GM19395 (cell line): ENCODE measurements around the gene IFNL4.
"Not testable (repeated sequence)": the region's sequence is repeated elsewhere in the genome, so short reads cannot be mapped to it uniquely, and the experiment has no call there.

ENCODE experiments used
- ATAC-seq: cut with Tn5 transposase; IDR thresholded peaks from one replicate; pipeline ENCODE4 v1.9.1; 2021; ENCODE audit warnings: mild to moderate bottlenecking, moderate library complexity; ENCODE audit not compliant: unreplicated experiment

The IFNL4 gene

GRCh38 chr19:39261704-39262103 is 13.0 kb upstream of the IFNL4 start:
- no peak for ATAC-seq

- ATAC-seq = no peak
Measured at GRCh38 chr19:39257227-39257626, 8.6 kb upstream of the IFNL4 start.

DNA sequence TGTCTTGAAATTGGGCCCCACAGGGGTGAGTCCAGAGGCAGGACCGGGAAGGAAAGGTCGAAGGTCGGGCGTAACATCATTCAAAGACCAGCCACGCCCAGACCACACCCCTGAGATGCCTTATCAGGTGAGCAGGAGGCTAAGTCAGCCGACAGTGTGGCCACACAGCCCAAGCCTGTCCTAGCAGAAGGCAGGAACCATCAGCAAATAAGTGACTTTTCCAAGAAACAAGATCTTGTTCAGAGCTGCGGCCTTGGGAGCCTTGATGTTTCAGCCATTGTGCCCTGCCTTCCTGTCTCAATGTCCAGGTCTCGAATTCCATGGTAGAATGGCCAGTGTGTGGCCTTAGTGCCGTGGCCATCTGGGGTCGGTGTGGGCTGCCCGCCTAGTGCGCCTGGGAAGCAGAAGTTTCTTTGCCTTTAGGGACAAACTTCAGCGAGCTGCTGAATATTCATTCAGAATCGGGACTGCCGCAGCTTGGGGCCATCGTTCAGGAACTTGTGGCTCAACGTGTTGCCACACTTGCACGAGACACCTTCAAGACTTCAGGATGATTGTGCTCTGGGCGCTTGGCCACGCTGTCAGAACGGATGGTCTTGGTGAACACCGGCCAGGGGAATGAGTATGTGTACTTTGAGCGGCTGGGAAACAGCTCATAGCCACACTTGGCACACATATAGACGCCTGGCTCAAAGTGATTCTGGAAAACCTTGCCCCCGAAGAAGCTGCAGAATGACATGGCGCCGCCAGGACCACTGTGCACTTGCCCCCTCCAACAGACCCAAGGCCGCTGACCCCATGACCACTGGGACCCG is 6.1 kb upstream of the IFNL4 start:
- no peak for ATAC-seq

DNA sequence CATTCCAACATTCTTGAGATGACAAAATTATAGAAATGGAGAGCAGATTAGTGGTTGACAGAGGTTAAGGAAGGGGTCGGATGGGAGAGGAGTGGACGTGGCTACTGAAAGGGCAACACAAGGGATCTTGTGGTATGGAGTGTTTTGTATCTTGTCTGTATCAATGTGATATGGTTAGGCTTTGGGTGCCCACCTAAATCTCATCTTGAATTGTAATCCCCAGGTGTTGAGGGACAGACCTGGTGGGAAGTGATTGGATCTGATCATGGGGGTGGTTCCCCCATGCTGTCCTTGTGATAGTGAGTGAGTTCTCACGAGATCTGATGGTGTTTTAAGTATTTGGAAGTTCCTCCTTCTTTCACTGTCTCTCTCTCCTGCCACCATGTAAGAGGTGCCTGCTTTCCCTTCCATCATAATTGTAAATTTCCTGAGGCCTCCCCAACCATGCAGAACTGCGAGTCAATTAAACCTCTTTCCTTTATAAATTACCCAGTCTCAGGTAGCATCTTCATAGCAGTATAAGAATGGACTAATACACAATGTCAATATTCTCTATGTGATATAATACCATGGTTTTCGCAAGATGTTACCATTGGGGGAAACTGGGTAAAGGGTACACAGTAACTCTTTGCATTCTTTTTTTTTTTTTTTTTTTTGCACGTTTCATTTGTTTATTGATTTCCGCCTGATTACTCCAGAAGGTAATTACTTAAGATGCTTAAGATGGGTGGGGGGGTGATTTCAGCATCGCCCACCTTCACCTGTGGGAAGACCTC is 4.9 kb upstream of the IFNL4 start:
- no peak for ATAC-seq

DNA sequence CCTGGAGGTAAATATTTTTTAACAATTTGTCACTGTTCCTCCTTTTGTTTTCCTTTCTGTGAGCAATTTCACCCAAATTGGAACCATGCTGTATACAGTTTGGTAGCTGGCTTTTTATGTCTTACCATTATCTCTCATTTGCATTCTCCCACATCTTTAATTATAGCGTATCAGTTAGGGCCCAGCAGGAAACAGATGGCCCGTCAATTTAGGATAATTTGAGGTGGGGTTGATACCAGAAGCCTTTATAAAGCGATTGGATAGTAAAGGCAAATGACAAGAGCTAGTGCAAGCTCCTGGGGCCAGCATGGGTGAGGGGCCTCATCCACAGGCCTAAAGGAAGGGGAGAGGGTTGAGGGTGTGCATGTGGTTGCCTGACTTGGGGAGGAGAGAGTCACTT is 3.8 kb upstream of the IFNL4 start:
- ATAC-seq = no peak

DNA sequence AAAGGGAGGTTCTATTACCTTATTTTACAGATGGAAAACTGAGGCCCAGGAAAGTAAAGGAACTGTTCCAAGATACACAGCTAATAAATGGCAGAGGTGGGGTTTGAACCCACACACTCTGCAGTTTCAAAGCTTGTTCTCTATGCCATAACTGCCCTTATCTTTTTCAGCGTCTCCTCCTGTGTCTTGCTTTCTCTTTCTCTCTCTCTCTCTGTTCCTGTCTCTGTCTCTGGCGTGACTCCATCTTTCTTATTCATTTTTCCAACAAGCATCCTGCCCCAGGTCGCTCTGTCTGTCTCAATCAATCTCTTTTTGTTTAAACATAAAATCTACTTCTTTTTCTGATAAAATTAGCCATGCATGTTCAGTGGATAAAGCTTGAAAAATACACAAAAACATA is 3.2 kb upstream of the IFNL4 start:
- no peak for ATAC-seq

- ATAC-seq = no peak
Measured at GRCh38 chr19:39251081-39251480, 2.4 kb upstream of the IFNL4 start.

DNA sequence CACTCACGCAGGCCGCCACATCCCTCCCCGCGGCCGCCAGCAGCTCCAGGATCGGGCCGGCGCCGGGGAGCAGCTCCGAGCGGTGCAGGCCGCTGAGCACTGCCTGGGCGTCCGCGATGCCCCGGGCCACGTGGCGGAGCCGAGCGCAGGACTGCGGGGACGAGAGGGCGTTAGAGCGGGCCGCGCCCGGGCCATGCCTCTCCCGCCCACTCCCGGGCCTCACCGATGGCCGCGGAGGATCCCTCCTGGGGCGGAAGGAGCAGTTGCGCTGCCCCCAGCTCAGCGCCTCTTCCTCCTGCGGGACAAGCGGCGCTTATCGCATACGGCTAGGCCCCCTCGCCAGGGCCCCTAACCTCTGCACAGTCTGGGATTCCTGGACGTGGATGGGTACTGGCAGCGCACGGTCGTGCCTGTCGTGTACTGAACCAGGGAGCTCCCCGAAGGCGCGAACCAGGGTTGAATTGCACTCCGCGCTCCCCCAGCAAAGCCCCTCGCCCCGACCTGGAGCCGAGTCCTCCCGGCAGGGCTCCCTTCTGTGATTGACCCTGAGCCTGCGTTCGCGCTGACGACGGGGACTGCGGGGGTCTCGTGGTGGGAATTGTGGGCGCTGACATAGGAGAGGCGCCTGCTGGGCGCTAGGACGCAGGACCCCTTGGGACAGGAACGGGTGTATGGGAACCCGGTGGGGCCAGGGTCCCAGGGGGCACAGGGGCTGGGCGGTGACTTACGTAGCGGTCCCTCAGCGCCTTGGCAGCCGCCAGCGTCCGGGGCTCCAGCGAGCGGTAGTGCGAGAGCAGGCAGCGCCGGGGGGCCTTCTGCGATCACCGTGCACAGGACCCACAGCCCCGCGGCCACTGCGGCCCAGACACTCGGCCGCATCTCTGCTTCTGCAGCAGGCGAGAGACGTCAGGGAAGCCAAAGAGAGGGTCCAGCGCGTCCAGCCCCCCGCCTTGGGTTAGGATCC is 673 bp downstream of the IFNL4 start:
- no peak for ATAC-seq

GRCh38 chr19:39246951-39247669 is 1.5 kb downstream of the IFNL4 start:
- ATAC-seq = no peak

- ATAC-seq = not testable (repeated sequence)
Measured at GRCh38 chr19:39245166-39245565, 3.5 kb downstream of the IFNL4 start.

- ATAC-seq = not testable (repeated sequence)
Measured at GRCh38 chr19:39244410-39245100, 4.1 kb downstream of the IFNL4 start, which contains the start of gene IFNL3. Gene IFNL3, minus strand, starts transcription at chr19:39245006. Its CDS starts 39 bp downstream, at chr19:39244967.

- not testable (repeated sequence) for ATAC-seq
Measured at GRCh38 chr19:39243741-39244140, 4.9 kb downstream of the IFNL4 start.

GRCh38 chr19:39240421-39240820 is 8.2 kb downstream of the IFNL4 start:
- no peak for ATAC-seq

DNA sequence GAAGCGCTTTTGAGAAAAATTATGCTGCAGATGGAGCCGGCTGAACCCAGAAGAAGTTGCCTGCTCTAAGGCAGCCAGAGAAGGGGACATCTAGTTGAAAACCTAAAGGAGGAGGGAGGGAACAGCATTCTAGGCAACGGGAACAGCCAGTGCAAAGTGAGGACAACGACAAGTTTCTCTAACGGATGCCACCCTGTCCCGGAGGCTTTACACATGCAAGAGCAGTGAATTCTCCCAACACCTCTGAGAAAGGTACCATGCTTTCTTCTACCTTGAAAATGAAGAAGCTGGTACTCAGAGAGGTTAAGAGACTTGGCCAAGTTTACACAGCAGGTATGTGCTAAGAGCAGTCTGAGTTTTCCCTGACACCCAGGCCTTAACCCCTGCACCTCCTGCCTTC is 9.7 kb downstream of the IFNL4 start:
- ATAC-seq = no peak

GRCh38 chr19:39238209-39238608 is 10.4 kb downstream of the IFNL4 start:
- ATAC-seq = no peak

DNA sequence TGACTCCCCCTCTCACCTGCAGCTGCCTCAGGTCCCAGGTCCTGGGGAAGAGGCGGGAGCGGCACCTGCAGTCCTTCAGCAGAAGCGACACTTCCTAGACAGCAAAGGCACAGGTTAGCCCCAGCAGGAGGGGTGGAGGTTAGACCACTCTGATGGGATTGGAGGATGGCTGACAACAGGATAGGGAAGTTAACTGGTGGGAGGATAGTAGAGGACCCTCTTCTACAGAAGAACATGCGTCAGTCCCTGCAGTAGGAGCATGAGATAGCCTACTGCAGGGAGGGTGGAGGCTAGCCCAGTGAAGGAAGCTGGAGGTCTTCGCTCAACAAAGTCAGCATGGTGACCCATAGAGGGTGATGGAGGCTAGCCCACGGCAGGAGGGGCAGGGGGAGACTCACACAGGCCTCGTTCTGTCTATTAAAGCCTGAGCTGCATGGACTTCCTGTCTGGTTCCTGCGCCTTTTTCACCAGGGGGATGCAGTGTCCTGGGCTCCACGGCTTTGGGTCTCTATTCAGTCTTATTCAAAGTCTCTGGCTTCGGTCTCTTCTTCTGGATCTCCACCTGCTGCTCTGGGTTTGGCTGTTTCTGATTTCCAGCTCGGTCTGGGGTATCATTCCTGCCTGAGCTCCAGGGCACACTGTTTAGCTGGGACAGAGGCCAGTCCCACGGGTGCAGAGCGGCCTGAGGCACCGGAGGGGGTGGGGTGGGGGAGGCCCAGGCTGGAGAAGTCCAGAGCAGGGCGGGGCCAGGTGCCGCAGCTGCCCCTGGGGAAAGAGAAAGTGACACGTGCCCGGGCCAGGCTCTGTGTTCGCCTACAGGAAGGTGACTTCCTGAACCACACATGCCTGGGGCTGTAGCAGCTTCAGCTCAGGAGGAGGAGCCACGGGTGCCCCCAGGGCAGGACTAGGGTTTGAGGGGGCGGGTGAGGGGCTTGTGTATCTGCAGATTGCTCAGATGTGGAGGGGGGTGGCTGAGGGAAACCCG is 11.2 kb downstream of the IFNL4 start:
- ATAC-seq = no peak

GRCh38 chr19:39236527-39236926 is 12.1 kb downstream of the IFNL4 start:
- ATAC-seq = no peak

- no peak for ATAC-seq
Measured at GRCh38 chr19:39232708-39233107, 15.9 kb downstream of the IFNL4 start.
